Tibial nerve (tissue), 4 donors: Measurements from ENCODE around the gene HMCN2. TPM values are rescaled to one million over a fixed set of nuclear protein-coding genes. Genes with fewer than 3 reads are reported as not detected.

Experiments
- DNase-seq, 2 donors: peaks; one replicate each; pipeline ENCODE4 v3.0.0-alpha.2; 2019; ENCODE audit warnings: low spot score in 2 of 2
- H3K27ac ChIP-seq, 4 donors: fragments of 200-600 bp; sonication (generic) in 3 of 4; one replicate each; pipeline ENCODE4 v1.5.1; 2017 to 2019; ENCODE audit warnings: mild to moderate bottlenecking in 1 of 4
- H3K27me3 ChIP-seq, 2 donors: fragments of 200-600 bp; sonication (generic) in 1 of 2; one replicate each; pipeline versions ENCODE4 v1.5.1 to v1.6.0; 2017 to 2019
- H3K36me3 ChIP-seq, 3 donors: fragments of 200-600 bp; sonication (generic); one replicate each; pipeline ENCODE4 v1.5.1; 2018 to 2019
- H3K4me1 ChIP-seq, 4 donors: fragments of 200-600 bp; sonication (generic) in 3 of 4; one replicate each; pipeline ENCODE4 v1.5.1; 2017 to 2019
- H3K4me3 ChIP-seq, 4 donors: fragments of 200-600 bp; sonication (generic) in 3 of 4; one replicate each; pipeline ENCODE4 v1.5.1; 2017 to 2019; ENCODE audit warnings: mild to moderate bottlenecking in 1 of 4, moderate library complexity in 1 of 4
- H3K9me3 ChIP-seq, 4 donors: fragments of 200-600 bp; sonication (generic) in 3 of 4; one replicate each; pipeline ENCODE4 v1.5.1; 2017 to 2019
- CTCF ChIP-seq, 5 experiments: fragments of 200-600 bp in 3 of 5; fragments of 450-650 bp in 2 of 5; sonication (generic) in 3 of 5; IDR thresholded peaks; one replicate each; pipeline ENCODE4 v1.5.1; 2016 to 2019; ENCODE audit warnings: antibody characterized with exemption in 5 of 5, mild to moderate bottlenecking in 3 of 5, moderate library complexity in 2 of 5
- EP300 ChIP-seq, 2 donors: sonication (generic); formaldehyde crosslinking; IDR thresholded peaks; one replicate each; pipeline ENCODE4 v1.6.1; 2017; ENCODE audit warnings: antibody characterized with exemption in 2 of 2, mild to moderate bottlenecking in 1 of 2
- POLR2A ChIP-seq, 2 donors: fragments of 450-650 bp; IDR thresholded peaks; one replicate each; pipeline ENCODE4 v1.6.1; 2017; ENCODE audit warnings: antibody characterized with exemption in 2 of 2, mild to moderate bottlenecking in 2 of 2, moderate library complexity in 2 of 2
- WGBS, 2 donors: methylation state at CpG; one replicate each; pipeline ENCODE4 v1.1.5; 2018; 5-methylcytosine and 5-hydroxymethylcytosine counted together
- total RNA-seq, 4 donors: library from RNA; depleted of rRNA; stranded (reverse); fragments of >200 nt; gene quantifications; one replicate each; pipeline ENCODE4 v1.1.0, GENCODE V29; 2016

Gene HMCN2
- total RNA-seq, 4 donors from 2014 or later, result 0.90 to 53.7 (median 20.3) TPM

GRCh38 chr9:130327070-130327780 lies 61.7 kb downstream of the HMCN2 start:
- TF ChIP-seq CTCF (IDR thresholded peaks at IDR 0.05) (no peak), EP300 (IDR thresholded peaks at IDR 0.05) (no peak), POLR2A (IDR thresholded peaks at IDR 0.05) (no peak)
- WGBS, 2 donors, result 73 to 75% methylated on average over 14 of the region's 15 CpGs
- Histone ChIP-seq H3K9me3 (no peaks in the 10 kb centered on the region), H3K27me3 (peaks cover 0 to 28% of the 10 kb centered on the region in 2 donors), H3K27ac (peak overlapping the region in 3 of 4 donors; percentile 53 to 86 (median 70)), H3K36me3 (no peaks in the 10 kb centered on the region), H3K4me3 (no peak overlapping the region), H3K4me1 (peaks cover 0 to 45% (median 0%) of the 10 kb centered on the region in 4 donors)
- no peak for DNase-seq

GRCh38 chr9:130327781-130328348 lies 62.3 kb downstream of the HMCN2 start:
- Histone ChIP-seq H3K4me3 (no peak overlapping the region), H3K36me3 (no peaks in the 10 kb centered on the region), H3K9me3 (no peaks in the 10 kb centered on the region), H3K4me1 (peaks cover 0 to 46% (median 0%) of the 10 kb centered on the region in 4 donors), H3K27ac (peak overlapping the region; percentile 52 to 86 (median 62)), H3K27me3 (peaks cover 0 to 24% of the 10 kb centered on the region in 2 donors)
- TF ChIP-seq POLR2A (IDR thresholded peaks at IDR 0.05) (no peak), CTCF (IDR thresholded peaks at IDR 0.05) (no peak), EP300 (IDR thresholded peaks at IDR 0.05) (no peak)
- DNase-seq, result peak; percentile 37 to 51
- 31 to 32% methylated on average over 7 to 14 of the region's 19 CpGs for WGBS, 2 donors

- Histone ChIP-seq H3K27me3 (peaks cover 0 to 20% of the 10 kb centered on the region in 2 donors), H3K9me3 (no peaks in the 10 kb centered on the region), H3K36me3 (no peaks in the 10 kb centered on the region), H3K4me3 (no peak overlapping the region), H3K27ac (peak overlapping the region; percentile 52 to 86 (median 62)), H3K4me1 (peaks cover 0 to 46% (median 0%) of the 10 kb centered on the region in 4 donors)
- no peak for TF ChIP-seq POLR2A (IDR thresholded peaks at IDR 0.05)
- TF ChIP-seq EP300 (IDR thresholded peaks at IDR 0.05), result peak; percentile 32 to 94
- TF ChIP-seq CTCF (IDR thresholded peaks at IDR 0.05), result peak in 1 of 5 experiments; percentile 5
- DNase-seq, result peak; percentile 61 to 81
- WGBS, 2 donors, result 18 to 20% methylated on average over 15 of the region's 15 CpGs
Measured at GRCh38 chr9:130328349-130328801, 62.8 kb downstream of the HMCN2 start.

DNA sequence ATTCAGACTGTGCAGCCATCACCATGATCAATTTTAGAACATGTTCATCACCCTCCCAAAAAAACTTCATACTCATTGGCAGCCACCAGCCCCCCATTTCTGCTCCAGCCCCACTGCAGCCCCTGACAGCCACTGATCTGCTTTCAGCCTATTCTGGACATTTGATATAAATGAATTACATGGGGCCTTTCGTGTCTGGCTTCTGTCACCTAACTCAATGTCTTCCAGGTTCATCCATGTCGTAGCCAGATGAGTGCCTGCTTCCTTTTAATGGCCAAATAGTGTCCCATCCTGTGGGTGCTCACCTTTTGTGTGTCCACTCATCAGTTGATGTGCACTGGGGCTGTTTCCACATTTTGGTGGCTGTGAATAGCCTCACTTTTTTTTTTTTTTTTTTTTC lies 63.5 kb downstream of the HMCN2 start:
- no peak for TF ChIP-seq POLR2A (IDR thresholded peaks at IDR 0.05)
- no peak for TF ChIP-seq EP300 (IDR thresholded peaks at IDR 0.05)
- no peak for TF ChIP-seq CTCF (IDR thresholded peaks at IDR 0.05)
- Histone ChIP-seq H3K27me3 (peaks cover 0 to 20% of the 10 kb centered on the region in 2 donors), H3K4me3 (no peak overlapping the region), H3K27ac (peak overlapping the region in 2 of 4 donors; percentile 54 to 79), H3K9me3 (no peaks in the 10 kb centered on the region), H3K4me1 (peaks cover 0 to 46% (median 0%) of the 10 kb centered on the region in 4 donors), H3K36me3 (no peaks in the 10 kb centered on the region)
- 80 to 87% methylated on average over 2 of the region's 2 CpGs for WGBS, 2 donors
- no peak for DNase-seq
